Fibroblast of mammary gland (primary cell): ENCODE results near the gene PSMD8.

Source experiments
- DNase-seq: peaks from one replicate; pipeline ENCODE4 v3.0.0-alpha.2; 2010; ENCODE audit warnings: low read depth
- H3K4me3 ChIP-seq: 2 replicates; pipeline ENCODE4 v1.5.1; 2011; ENCODE audit warnings: low read depth, mild to moderate bottlenecking, low read length, moderate library complexity; ENCODE audit not compliant: control insufficient read depth
- CTCF ChIP-seq: conservative IDR thresholded peaks from 2 replicates; pipeline ENCODE4 v1.5.1; 2011; ENCODE audit warnings: low read depth, low read length, inconsistent platforms; ENCODE audit not compliant: control insufficient read depth, insufficient read depth

PSMD8 gene

GRCh38 chr19:38374332-38375097 lies at the start of gene PSMD8:
Gene PSMD8 (plus strand): TSS chr19:38374571. CDS start chr19:38374602, 31 bp downstream.
- peak within 1 kb of the TSS; percentile 75 for H3K4me3 ChIP-seq
- peak; percentile 96 for DNase-seq
- no peak for TF ChIP-seq CTCF

GRCh38 chr19:38326591-38326990 lies 47.8 kb upstream of the PSMD8 start:
- no peak for TF ChIP-seq CTCF
- DNase-seq, result no peak
- H3K4me3 ChIP-seq, result no peak overlapping the region

DNA sequence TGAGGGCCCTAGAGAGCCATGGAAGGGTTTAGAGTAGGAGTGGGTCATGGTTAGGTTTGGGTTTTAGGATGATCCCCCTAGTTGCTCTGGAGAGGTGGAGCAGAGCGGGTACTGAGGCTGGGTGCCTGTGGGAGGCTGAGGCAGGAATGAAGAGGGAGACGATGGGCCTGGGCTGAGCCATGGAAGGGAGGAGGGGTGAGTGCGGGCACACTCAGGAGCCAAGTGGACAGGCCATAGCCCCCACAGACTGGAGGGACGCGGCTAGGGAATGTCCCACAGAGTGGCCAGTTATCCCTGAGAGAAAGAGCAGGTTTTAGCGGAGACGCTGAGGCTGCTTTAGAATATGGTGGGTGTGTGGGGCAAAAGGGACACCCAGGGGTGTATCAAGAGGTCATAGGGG lies 44.7 kb upstream of the PSMD8 start:
- H3K4me3 ChIP-seq, result no peak overlapping the region
- TF ChIP-seq CTCF, result no peak
- no peak for DNase-seq

- TF ChIP-seq CTCF, result no peak
These were observed 42.6 kb upstream of the PSMD8 start for GRCh38 chr19:38331728-38332127.

GRCh38 chr19:38333245-38333644 lies 41.1 kb upstream of the PSMD8 start:
- no peak for TF ChIP-seq CTCF
- H3K4me3 ChIP-seq, result no peak overlapping the region
- DNase-seq, result peak; percentile 21

More at GRCh38 chr19:38331728-38332127, 42.6 kb upstream of the PSMD8 start:
- no peak overlapping the region for H3K4me3 ChIP-seq
- DNase-seq, result no peak

DNA sequence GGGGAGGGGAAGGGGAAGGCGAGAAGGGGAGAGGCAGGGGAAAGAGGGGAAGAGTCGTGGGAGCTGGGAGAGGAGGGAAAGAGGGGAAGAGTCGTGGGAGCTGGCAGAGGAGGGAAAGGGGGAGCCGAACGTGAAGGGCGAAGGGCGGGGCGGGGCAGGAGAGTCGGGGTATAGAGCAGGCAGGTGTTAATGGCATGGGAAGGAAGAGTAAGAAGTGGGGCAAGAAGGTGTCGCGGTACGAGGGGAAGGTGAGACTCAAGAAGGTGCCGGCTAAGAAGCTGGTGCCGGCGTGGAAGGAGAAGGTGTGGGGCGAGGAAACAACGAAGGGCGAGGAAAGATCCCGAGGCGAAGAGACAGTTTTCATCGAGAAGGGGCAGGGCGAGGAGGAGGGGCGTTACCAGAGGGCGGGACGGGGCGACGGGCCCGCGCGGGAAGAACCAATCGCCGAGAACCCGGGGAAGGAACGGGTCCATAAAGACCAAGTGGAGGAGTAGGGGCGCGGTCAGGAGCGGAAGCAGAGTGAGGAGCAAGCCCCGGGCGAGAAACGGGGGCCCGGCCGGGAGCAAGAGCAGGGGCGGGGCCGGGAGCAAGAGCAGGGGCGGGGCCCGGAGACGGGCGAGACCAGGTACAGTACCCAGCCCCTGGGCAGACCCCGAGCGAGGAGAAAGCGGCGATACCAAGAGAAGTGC lies 38.3 kb upstream of the PSMD8 start:
- H3K4me3 ChIP-seq, result peak overlapping the region; percentile 85
- peak; percentile 90 for DNase-seq
- no peak for TF ChIP-seq CTCF
